ENCODE measurements around the gene OR2A25.
"Not testable (repeated sequence)": the region's sequence is repeated elsewhere in the genome, so short reads cannot be mapped to it uniquely, and the experiment has no call there.

The OR2A25 gene
- 0 reads per million in 2 donors for total RNA-seq

GRCh38 chr7:144069511-144069910 lies at the start of gene OR2A25:
Gene OR2A25, plus strand, starts transcription at chr7:144069811. Its CDS starts 4,409 bp downstream, at chr7:144074220.
- DNase-seq, result no peak

DNA sequence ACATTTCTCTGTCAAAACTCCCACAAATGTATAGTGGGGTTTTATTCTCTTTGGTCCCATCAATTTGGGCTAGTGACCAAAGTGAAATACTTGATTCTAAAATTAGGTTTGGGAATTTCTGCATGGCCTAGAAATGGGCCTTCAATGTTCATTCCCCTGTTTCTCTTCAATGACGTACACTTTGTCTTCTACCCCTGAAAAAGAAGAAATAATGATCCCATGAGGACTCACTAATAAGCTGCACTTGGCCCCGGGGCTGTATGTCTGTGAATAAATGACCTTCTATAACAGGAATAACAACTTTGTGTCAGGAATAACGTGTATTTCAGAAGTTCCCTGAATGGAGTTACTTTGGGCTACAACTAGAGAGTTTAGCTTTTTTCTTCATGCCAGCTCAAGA lies 49.3 kb upstream of the OR2A25 start:
- no peak for DNase-seq

GRCh38 chr7:144022169-144022568 lies 47.4 kb upstream of the OR2A25 start:
- DNase-seq, result no peak

GRCh38 chr7:144023171-144023827 lies 46.3 kb upstream of the OR2A25 start:
- DNase-seq, result no peak

- DNase-seq, result no peak
Measured at GRCh38 chr7:144024213-144024612, 45.4 kb upstream of the OR2A25 start.

DNA sequence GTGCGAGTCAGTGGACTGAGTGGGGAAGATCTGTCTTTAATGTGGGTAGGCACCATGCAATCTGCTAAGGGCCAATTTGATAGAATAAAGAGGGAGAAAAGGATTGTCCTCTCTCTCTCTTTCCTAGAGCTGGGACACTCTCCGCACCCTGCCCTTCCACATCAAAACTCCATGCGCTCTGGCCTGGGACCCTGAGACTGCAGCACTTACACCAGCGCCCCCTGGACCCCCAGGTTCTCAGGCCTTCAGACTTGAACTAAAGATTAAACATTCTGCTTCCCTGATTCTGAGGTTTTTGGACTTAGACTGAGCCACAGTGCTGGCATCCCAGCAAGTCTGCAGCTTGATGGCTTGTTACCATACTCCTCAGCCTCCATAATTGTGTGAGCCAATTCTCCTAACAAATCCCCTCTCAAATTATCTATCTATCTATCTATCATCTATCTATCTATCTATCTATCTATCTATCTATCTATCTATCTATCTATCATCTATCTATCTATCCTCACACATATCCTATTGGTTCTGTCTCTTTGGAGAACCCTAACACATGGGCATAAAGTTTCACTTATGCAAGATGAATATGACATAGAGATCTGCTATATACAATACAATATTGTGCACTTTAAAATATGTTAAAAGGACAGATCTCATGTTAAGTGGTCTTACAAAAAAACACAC lies 43.3 kb upstream of the OR2A25 start:
- DNase-seq, result no peak

- DNase-seq, result no peak
Measured at GRCh38 chr7:144027070-144027469, 42.5 kb upstream of the OR2A25 start.

GRCh38 chr7:144027974-144028373 lies 41.6 kb upstream of the OR2A25 start:
- no peak for DNase-seq

DNA sequence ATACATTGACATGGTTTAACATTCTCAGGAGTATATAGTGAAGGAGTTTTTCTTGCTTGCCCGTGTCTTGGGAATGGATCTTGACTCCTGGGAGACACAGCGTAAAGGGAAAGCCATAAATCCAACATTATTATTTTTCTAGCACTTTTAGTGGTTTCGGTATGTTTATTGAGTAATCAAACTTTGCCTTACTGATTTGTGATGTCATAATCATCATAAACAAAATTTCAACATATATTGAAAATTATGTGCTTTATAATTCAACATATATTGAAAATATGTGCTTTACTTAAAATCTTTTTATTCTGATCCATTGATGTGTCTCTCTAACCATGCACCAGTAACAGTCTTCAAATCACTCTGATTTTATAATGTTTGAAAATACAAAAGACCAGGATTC lies 41.1 kb upstream of the OR2A25 start:
- no peak for DNase-seq

DNA sequence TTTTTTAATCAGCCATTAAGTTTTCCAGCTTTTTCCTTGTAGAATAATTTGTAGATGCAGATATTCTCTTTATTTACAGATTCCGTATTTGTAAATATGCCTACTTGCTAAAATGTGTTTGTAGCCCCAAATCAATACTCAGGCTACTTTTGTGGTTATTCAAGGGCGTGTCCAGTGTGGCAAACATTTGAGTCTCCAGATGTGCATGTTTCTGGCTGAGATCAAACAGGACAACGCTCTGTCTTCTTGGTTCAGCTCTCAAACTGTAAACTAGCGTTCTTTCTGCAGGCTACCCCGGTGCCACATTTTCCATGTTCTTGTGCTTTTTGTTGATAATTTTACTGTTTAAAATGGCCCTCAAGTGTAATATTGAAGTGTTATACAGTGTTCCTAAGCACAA lies 37.1 kb upstream of the OR2A25 start:
- DNase-seq, result no peak

- no peak for DNase-seq
Measured at GRCh38 chr7:144032985-144033709, 36.5 kb upstream of the OR2A25 start.

- no peak for DNase-seq
Measured at GRCh38 chr7:144035385-144035784, 34.2 kb upstream of the OR2A25 start.

- no peak for DNase-seq
Measured at GRCh38 chr7:144036302-144036885, 33.2 kb upstream of the OR2A25 start.

DNA sequence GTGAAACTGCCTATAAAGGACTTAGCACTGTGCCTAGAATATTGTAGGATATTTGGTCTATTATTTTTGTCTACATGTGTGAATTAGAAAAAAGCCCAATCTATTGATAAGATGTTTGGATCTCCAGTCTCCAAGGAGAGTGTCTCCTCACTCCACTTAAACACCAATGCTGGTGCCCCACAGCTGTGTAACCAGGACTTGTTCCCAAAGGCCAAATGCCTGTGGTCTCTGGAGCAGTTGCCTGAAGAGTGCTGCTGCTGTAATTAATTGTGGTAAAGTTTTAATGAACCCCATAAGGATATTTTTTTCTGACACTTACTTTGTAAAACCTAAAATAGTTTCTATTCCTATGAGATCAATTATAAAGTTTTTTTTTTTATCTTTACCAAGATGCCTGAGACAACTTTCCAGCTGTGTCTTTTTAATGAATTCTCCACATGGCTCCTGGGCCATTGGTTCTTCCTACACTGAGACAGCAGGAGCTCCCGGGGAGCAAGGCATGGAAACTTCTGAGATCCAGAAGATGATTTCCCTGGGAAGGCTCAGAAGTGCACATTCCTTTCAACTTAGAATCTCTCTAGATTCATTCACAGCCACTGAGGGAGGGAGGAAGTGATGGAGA lies 32.1 kb upstream of the OR2A25 start:
- no peak for DNase-seq

- no peak for DNase-seq
Measured at GRCh38 chr7:144038887-144039286, 30.7 kb upstream of the OR2A25 start.

- no peak for DNase-seq
Measured at GRCh38 chr7:144048648-144049047, 21.0 kb upstream of the OR2A25 start, which contains the start of gene OR2A5. Gene OR2A5, plus strand, starts transcription at chr7:144048948. Its CDS starts 1,454 bp downstream, at chr7:144050402.

DNA sequence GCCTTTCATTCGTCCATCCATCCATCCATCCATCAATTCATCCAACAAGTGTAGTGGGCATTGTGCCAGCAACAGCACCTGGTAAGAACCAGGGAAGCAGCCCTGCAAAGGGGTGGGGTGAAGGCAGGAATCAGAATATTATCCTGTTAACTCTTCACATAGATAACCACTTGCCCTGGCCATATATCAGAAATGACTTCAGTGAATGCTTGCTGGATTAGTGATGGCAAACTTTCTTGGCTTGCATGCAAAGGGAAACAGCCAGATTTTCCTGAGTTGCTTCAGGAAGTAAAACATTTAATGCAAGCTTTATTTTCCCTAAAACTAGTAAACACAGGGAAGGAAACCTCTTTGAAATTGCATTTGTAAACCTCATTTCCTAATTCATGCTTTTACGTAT lies 20.1 kb upstream of the OR2A25 start:
- no peak for DNase-seq

DNA sequence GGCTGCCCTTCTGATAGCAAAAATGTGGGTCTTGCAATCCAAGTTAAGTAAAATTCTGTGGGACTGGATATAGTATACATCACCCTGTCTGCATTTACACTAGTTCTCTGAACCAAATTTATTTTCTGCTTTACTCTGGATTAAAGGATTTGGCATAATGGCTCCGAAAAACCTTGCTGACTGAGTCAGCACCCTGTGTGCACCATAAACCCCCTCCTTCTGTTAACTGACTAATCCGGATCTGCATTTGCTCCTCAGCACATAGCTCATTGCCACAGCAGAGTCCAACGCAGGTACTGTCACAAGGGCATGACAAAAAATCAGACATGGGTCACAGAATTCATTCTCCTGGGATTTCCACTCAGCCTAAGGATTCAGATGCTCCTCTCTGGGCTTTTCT lies 19.5 kb upstream of the OR2A25 start:
- no peak for DNase-seq

DNA sequence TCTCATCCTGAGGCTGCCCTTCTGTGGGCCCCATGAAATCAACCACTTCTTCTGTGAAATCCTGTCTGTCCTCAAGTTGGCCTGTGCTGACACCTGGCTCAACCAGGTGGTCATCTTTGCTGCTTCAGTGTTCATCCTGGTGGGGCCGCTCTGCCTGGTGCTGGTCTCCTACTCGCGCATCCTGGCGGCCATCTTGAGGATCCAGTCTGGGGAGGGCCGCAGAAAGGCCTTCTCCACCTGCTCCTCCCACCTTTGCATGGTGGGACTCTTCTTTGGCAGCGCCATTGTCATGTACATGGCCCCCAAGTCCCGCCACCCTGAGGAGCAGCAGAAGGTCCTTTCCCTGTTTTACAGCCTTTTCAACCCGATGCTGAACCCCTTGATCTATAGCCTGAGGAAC lies 18.7 kb upstream of the OR2A25 start:
- DNase-seq, result not testable (repeated sequence)

GRCh38 chr7:144057954-144058353 lies 11.7 kb upstream of the OR2A25 start:
- no peak for DNase-seq

GRCh38 chr7:144063710-144064109 lies 5.9 kb upstream of the OR2A25 start:
- no peak for DNase-seq

GRCh38 chr7:144069953-144070352 lies 342 bp downstream of the OR2A25 start:
- DNase-seq, result no peak

DNA sequence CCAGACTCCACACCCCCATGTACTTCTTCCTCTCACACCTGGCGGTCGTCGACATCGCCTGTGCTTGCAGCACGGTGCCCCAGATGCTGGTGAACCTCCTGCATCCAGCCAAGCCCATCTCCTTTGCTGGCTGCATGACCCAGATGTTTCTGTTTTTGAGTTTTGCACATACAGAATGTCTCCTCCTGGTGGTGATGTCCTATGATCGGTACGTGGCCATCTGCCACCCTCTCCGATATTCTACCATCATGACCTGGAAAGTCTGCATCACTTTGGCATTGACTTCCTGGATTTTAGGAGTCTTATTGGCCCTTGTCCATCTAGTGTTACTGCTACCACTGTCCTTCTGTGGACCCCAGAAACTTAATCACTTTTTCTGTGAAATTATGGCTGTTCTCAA lies 4.8 kb downstream of the OR2A25 start:
- no peak for DNase-seq

All from activated gamma-delta T cell (primary cell).